Neural cell (in vitro differentiated cells): Measurements from ENCODE around the gene PARP1. TPM values are rescaled to one million over a fixed set of nuclear protein-coding genes. Genes with fewer than 3 reads are reported as not detected.

Experiments used
- H2AFZ ChIP-seq: fragments of 200-600, 300-800 bp; sonication (generic), shearing (Covaris generic); 2 replicates; pipeline ENCODE4 v1.6.0; 2014; ENCODE audit warnings: low read depth, mild to moderate bottlenecking, antibody characterized with exemption, low read length, moderate library complexity
- H3F3A ChIP-seq: fragments of 200-600 bp; shearing (Covaris generic); 2 replicates; pipeline ENCODE4 v1.6.1; 2016; ENCODE audit warnings: mild to moderate bottlenecking, moderate library complexity, mixed read lengths, antibody characterized with exemption, low read length; ENCODE audit not compliant: insufficient read depth, poor library complexity, severe bottlenecking
- H3K27ac ChIP-seq: fragments of 200-600, 300-800 bp; sonication (generic), shearing (Covaris generic); 2 replicates; pipeline ENCODE4 v1.5.1; 2014; ENCODE audit warnings: mild to moderate bottlenecking, low read length, moderate library complexity
- H3K27me3 ChIP-seq: fragments of 300-800, 200-600 bp; sonication (generic), shearing (Covaris generic); 2 replicates; pipeline ENCODE4 v1.6.0; 2014; ENCODE audit warnings: mild to moderate bottlenecking, low read depth, low read length, moderate library complexity; ENCODE audit not compliant: insufficient read depth
- H3K36me3 ChIP-seq: fragments of 300-800, 200-600 bp; sonication (generic), shearing (Covaris generic); 2 replicates; pipeline ENCODE4 v1.5.1; 2014; ENCODE audit warnings: mild to moderate bottlenecking, antibody characterized with exemption, low read length, moderate library complexity; ENCODE audit not compliant: insufficient read depth
- H3K4me2 ChIP-seq: fragments of 300-800, 200-600 bp; sonication (generic), shearing (Covaris generic); 2 replicates; pipeline ENCODE4 v1.6.0; 2014; ENCODE audit warnings: mild to moderate bottlenecking, low read length
- H3K4me3 ChIP-seq: fragments of 300-800, 200-600 bp; sonication (generic), shearing (Covaris generic); 2 replicates; pipeline ENCODE4 v1.5.1; 2014; ENCODE audit warnings: mild to moderate bottlenecking, low read length, moderate library complexity
- H3K79me2 ChIP-seq: fragments of 200-600 bp; shearing (Covaris generic); replicated peaks from 2 replicates; pipeline ENCODE4 v1.6.0; 2014; ENCODE audit warnings: mild to moderate bottlenecking, low read length, moderate library complexity; ENCODE audit not compliant: insufficient read depth
- H3K9ac ChIP-seq: fragments of 300-800, 200-600 bp; sonication (generic), shearing (Covaris generic); 2 replicates; pipeline ENCODE4 v1.6.1; 2016; ENCODE audit warnings: mild to moderate bottlenecking, low read length, mixed read lengths
- H3K9me2 ChIP-seq: fragments of 200-600 bp; shearing (Covaris generic); 2 replicates; pipeline ENCODE4 v1.6.1; 2016; ENCODE audit warnings: mild to moderate bottlenecking, low read length, mixed read lengths; ENCODE audit not compliant: insufficient read depth
- H3K9me3 ChIP-seq: fragments of 200-600, 300-800 bp; sonication (generic), shearing (Covaris generic); 2 replicates; pipeline ENCODE4 v1.6.1; 2016; ENCODE audit warnings: mild to moderate bottlenecking, mixed run types, low read length, moderate library complexity, mixed read lengths
- H4K20me1 ChIP-seq: fragments of 200-600 bp; shearing (Covaris generic); 2 replicates; pipeline ENCODE4 v1.6.1; 2016; ENCODE audit warnings: mild to moderate bottlenecking, mixed run types; ENCODE audit not compliant: insufficient read depth
- CTCF ChIP-seq: fragments of 450-650 bp; IDR thresholded peaks from 2 replicates; pipeline ENCODE4 v1.5.1; 2014; ENCODE audit warnings: antibody characterized with exemption, mild to moderate bottlenecking, moderate library complexity; ENCODE audit not compliant: poor library complexity, severe bottlenecking
- EP300 ChIP-seq: fragments of 450-650 bp; conservative IDR thresholded peaks from 2 replicates; pipeline ENCODE4 v1.6.1; 2014; ENCODE audit warnings: antibody characterized with exemption, mild to moderate bottlenecking, moderate library complexity; ENCODE audit not compliant: poor library complexity, severe bottlenecking
- EZH2 ChIP-seq: fragments of 200-600, 300-800 bp; shearing (Covaris generic), sonication (generic); IDR thresholded peaks from 2 replicates; pipeline ENCODE4 v1.6.1; 2014; ENCODE audit warnings: antibody characterized with exemption, low read length, borderline replicate concordance, mild to moderate bottlenecking; ENCODE audit not compliant: insufficient read depth, poor library complexity, severe bottlenecking
- MXI1 ChIP-seq: fragments of 450-650 bp; conservative IDR thresholded peaks from 2 replicates; pipeline ENCODE4 v1.6.1; 2014; ENCODE audit warnings: antibody characterized with exemption, mild to moderate bottlenecking; ENCODE audit not compliant: poor library complexity, severe bottlenecking
- POLR2AphosphoS5 ChIP-seq: IDR thresholded peaks from 2 replicates; pipeline ENCODE4 v1.6.1; 2012
- RAD21 ChIP-seq: fragments of 450-650 bp; conservative IDR thresholded peaks from 2 replicates; pipeline ENCODE4 v1.6.1; 2014; ENCODE audit warnings: antibody characterized with exemption, mild to moderate bottlenecking, moderate library complexity
- REST ChIP-seq: IDR thresholded peaks from 2 replicates; pipeline ENCODE4 v1.6.1; 2012; ENCODE audit warnings: borderline replicate concordance
- SMC3 ChIP-seq: fragments of 450-650 bp; conservative IDR thresholded peaks from 2 replicates; pipeline ENCODE4 v1.6.1; 2014; ENCODE audit warnings: antibody characterized with exemption, mild to moderate bottlenecking, moderate library complexity; ENCODE audit not compliant: poor library complexity
- TAF1 ChIP-seq: IDR thresholded peaks from 2 replicates; pipeline ENCODE4 v1.6.1; 2012; ENCODE audit warnings: low read depth
- polyA plus RNA-seq: library from polyadenylated mRNA; depleted of rRNA; stranded (reverse); fragments of >200 nt; gene quantifications from 2 replicates; pipeline ENCODE4 v1.2.3, GENCODE V29; 2014

Gene PARP1
- polyA plus RNA-seq, 1 donor from 2014 or later = 112 TPM

DNA sequence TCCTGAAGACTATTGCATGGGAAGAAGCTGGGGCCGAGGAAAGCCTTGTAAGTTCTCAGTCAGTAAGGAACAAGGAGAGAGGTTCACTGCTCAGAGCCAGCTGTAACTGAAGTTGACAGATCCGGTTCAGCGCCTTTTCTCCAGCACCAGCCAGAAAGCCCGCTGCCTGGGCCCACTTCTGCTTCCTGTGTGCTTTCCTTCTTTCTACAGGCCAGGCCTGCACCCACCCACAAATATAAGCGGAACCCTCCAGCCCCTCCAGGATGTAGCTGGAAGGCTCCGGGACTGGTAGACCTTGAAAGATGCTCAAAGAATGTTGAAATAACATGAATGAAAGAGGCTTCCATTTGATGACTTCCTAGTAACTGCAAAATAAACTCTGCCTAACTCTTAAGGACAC is 38.8 kb downstream of the PARP1 start:
- Histone ChIP-seq H3K9me2 (no peaks in the 10 kb centered on the region), H3K9ac (no peak overlapping the region), H3K9me3 (no peaks in the 10 kb centered on the region), H3K4me3 (no peak overlapping the region), H2AFZ (no peak overlapping the region), H3K4me2 (no peak overlapping the region), H3K79me2 (no peaks in the 10 kb centered on the region), H3K36me3 (peaks cover 12% of the 10 kb centered on the region), H3K27me3 (no peaks in the 10 kb centered on the region), H3F3A (no peaks in the 10 kb centered on the region), H3K27ac (no peak overlapping the region), H4K20me1 (no peaks in the 10 kb centered on the region)
- no peak for TF ChIP-seq EP300
- TF ChIP-seq CTCF = no peak
- TF ChIP-seq EZH2 = no peak
- no peak for TF ChIP-seq SMC3
- no peak for TF ChIP-seq RAD21
- no peak for TF ChIP-seq TAF1
- TF ChIP-seq REST = no peak
- TF ChIP-seq MXI1 = no peak
- no peak for TF ChIP-seq POLR2AphosphoS5

- H3F3A ChIP-seq = no peaks in the 10 kb centered on the region
- no peak overlapping the region for H3K9ac ChIP-seq
- H2AFZ ChIP-seq = no peak overlapping the region
- no peaks in the 10 kb centered on the region for H3K9me3 ChIP-seq
- H4K20me1 ChIP-seq = no peaks in the 10 kb centered on the region
- no peak overlapping the region for H3K4me3 ChIP-seq
- H3K79me2 ChIP-seq = no peaks in the 10 kb centered on the region
- no peak overlapping the region for H3K27ac ChIP-seq
- peaks cover 17% of the 10 kb centered on the region for H3K36me3 ChIP-seq
- TF ChIP-seq EP300 = no peak
- no peak for TF ChIP-seq SMC3
- TF ChIP-seq CTCF = no peak
- TF ChIP-seq MXI1 = no peak
- TF ChIP-seq EZH2 = no peak
- TF ChIP-seq TAF1 = no peak
- TF ChIP-seq RAD21 = no peak
- no peak for TF ChIP-seq REST
- no peak for TF ChIP-seq POLR2AphosphoS5
- H3K27me3 ChIP-seq = no peaks in the 10 kb centered on the region
- no peaks in the 10 kb centered on the region for H3K9me2 ChIP-seq
- H3K4me2 ChIP-seq = no peak overlapping the region
Observed at GRCh38 chr1:226366290-226366689, 41.6 kb downstream of the PARP1 start.
